Lower lobe of right lung (tissue), 2 donors: ENCODE results near the gene NOL4L. TPM values are rescaled to one million over a fixed set of nuclear protein-coding genes. Genes with fewer than 3 reads are reported as not detected.

Experiments
- ATAC-seq, 2 donors: fragments of 200-7000 bp; cut with Tn5 transposase; one replicate each; pipeline ENCODE4 v1.9.1; 2020 to 2022; ENCODE audit warnings: mild to moderate bottlenecking in 2 of 2, moderate library complexity in 2 of 2
- DNase-seq: peaks from one replicate; pipeline ENCODE4 v3.0.0-alpha.2; 2020
- H3K27ac ChIP-seq: fragments of 200-600 bp; one replicate; pipeline ENCODE4 v1.8.0; 2022
- H3K27me3 ChIP-seq: fragments of 200-600 bp; one replicate; pipeline ENCODE4 v1.8.0; 2022; ENCODE audit warnings: low read depth
- H3K36me3 ChIP-seq: fragments of 200-600 bp; one replicate; pipeline ENCODE4 v1.8.0; 2022; ENCODE audit warnings: mild to moderate bottlenecking
- H3K4me1 ChIP-seq: fragments of 200-600 bp; one replicate; pipeline ENCODE4 v1.8.0; 2022
- H3K4me3 ChIP-seq: fragments of 200-600 bp; one replicate; pipeline ENCODE4 v1.8.0; 2022; ENCODE audit warnings: mild to moderate bottlenecking
- H3K9me3 ChIP-seq: fragments of 200-600 bp; one replicate; pipeline ENCODE4 v1.8.0; 2022
- intact Hi-C: fragments of 100-400 bp; cut with DNase I; formaldehyde crosslinking; loops from one replicate; pipeline ENCODE4 v1.11.0; 2022
- total RNA-seq: library from RNA; stranded (reverse); fragmentation: NEBNext Ultra II Directional; extraction: Animal tissue kit (Norgen Biotek cat#: 25700); gene quantifications from one replicate; pipeline ENCODE4 v1.2.1, GENCODE V29; 2021
- TF ChIP-seq, protein P1 (sequence below): fragments of 200-600 bp; IDR thresholded peaks from one replicate; pipeline ENCODE4 v1.8.0; 2022; ENCODE audit warnings: antibody characterized with exemption, mild to moderate bottlenecking
- donor health status: DM: no; HTN: yes; CAD: no; lungs with severe emphysema.

Gene NOL4L
- total RNA-seq, 1 donor from 2014 or later: 14.3 TPM

GRCh38 chr20:32442630-32443373 lies 142.3 kb downstream of the NOL4L start:
- no peak for ATAC-seq
- Histone ChIP-seq H3K9me3 (no peaks in the 10 kb centered on the region), H3K4me3 (no peak overlapping the region), H3K4me1 (peaks cover 5% of the 10 kb centered on the region), H3K27ac (no peak overlapping the region), H3K27me3 (no peaks in the 10 kb centered on the region), H3K36me3 (peaks cover 98% of the 10 kb centered on the region)
- DNase-seq: no peak
- TF ChIP-seq, protein P1, sequence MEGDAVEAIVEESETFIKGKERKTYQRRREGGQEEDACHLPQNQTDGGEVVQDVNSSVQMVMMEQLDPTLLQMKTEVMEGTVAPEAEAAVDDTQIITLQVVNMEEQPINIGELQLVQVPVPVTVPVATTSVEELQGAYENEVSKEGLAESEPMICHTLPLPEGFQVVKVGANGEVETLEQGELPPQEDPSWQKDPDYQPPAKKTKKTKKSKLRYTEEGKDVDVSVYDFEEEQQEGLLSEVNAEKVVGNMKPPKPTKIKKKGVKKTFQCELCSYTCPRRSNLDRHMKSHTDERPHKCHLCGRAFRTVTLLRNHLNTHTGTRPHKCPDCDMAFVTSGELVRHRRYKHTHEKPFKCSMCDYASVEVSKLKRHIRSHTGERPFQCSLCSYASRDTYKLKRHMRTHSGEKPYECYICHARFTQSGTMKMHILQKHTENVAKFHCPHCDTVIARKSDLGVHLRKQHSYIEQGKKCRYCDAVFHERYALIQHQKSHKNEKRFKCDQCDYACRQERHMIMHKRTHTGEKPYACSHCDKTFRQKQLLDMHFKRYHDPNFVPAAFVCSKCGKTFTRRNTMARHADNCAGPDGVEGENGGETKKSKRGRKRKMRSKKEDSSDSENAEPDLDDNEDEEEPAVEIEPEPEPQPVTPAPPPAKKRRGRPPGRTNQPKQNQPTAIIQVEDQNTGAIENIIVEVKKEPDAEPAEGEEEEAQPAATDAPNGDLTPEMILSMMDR: no peak
- intact Hi-C loops: no loop called here

- H3K27me3 ChIP-seq: no peaks in the 10 kb centered on the region
- H3K27ac ChIP-seq: no peak overlapping the region
- peaks cover 98% of the 10 kb centered on the region for H3K36me3 ChIP-seq
- H3K9me3 ChIP-seq: no peaks in the 10 kb centered on the region
- ATAC-seq (no peak), DNase-seq (no peak)
- H3K4me3 ChIP-seq: no peak overlapping the region
- TF ChIP-seq, protein P1: no peak
- intact Hi-C loops: no loop called here
- peaks cover 5% of the 10 kb centered on the region for H3K4me1 ChIP-seq
These were observed 143.5 kb downstream of the NOL4L start for GRCh38 chr20:32441638-32442037.

GRCh38 chr20:32440758-32441078 lies 144.4 kb downstream of the NOL4L start:
- Histone ChIP-seq H3K9me3 (no peaks in the 10 kb centered on the region), H3K36me3 (peaks cover 98% of the 10 kb centered on the region), H3K27me3 (no peaks in the 10 kb centered on the region), H3K27ac (no peak overlapping the region), H3K4me3 (no peak overlapping the region), H3K4me1 (peaks cover 3% of the 10 kb centered on the region)
- ATAC-seq: no peak
- no peak for DNase-seq
- TF ChIP-seq, protein P1: no peak
- intact Hi-C loops: no loop called here

- Histone ChIP-seq H3K4me3 (no peak overlapping the region), H3K36me3 (peaks cover 98% of the 10 kb centered on the region), H3K27ac (no peak overlapping the region), H3K27me3 (no peaks in the 10 kb centered on the region), H3K9me3 (no peaks in the 10 kb centered on the region), H3K4me1 (no peaks in the 10 kb centered on the region)
- ATAC-seq: no peak
- intact Hi-C loops: no loop called here
- DNase-seq: no peak
- TF ChIP-seq, protein P1: no peak
These were observed 144.9 kb downstream of the NOL4L start for GRCh38 chr20:32440069-32440757.

GRCh38 chr20:32439132-32439829 lies 145.9 kb downstream of the NOL4L start:
- intact Hi-C loops: no loop called here
- no peak overlapping the region for H3K4me3 ChIP-seq

More at GRCh38 chr20:32439132-32439829, 145.9 kb downstream of the NOL4L start:
- ATAC-seq (no peak), DNase-seq (no peak)
- Histone ChIP-seq H3K27ac (no peak overlapping the region), H3K9me3 (no peaks in the 10 kb centered on the region), H3K27me3 (no peaks in the 10 kb centered on the region), H3K36me3 (peaks cover 98% of the 10 kb centered on the region), H3K4me1 (no peaks in the 10 kb centered on the region)
- TF ChIP-seq, protein P1: no peak
